ENCODE results near the gene CXADR.
"Not testable (repeated sequence)": the region's sequence is repeated elsewhere in the genome, so short reads cannot be mapped to it uniquely, and the experiment has no call there.

Gene CXADR

GRCh38 chr21:17472182-17472581, 40.7 kb upstream of the CXADR start:
- TF ChIP-seq CTBP1 (IDR thresholded peaks at IDR 0.05; ENCODE audit: borderline replicate concordance) (no peak), ARNT (IDR thresholded peaks at IDR 0.05) (no peak), TARDBP (IDR thresholded peaks at IDR 0.05) (no peak), BHLHE40 (IDR thresholded peaks at IDR 0.05; ENCODE audit: borderline replicate concordance) (no peak), L3MBTL2 (conservative IDR thresholded peaks at IDR 0.05) (no peak), FOXK2 (IDR thresholded peaks at IDR 0.05) (no peak), LEF1 (IDR thresholded peaks at IDR 0.05; ENCODE audit: borderline replicate concordance) (no peak), NFRKB (IDR thresholded peaks at IDR 0.05) (no peak), PKNOX1 (IDR thresholded peaks at IDR 0.05) (no peak), SP1 (IDR thresholded peaks at IDR 0.05) (no peak), HDGF (IDR thresholded peaks at IDR 0.05; ENCODE audit: borderline replicate concordance) (no peak), ELF4 (IDR thresholded peaks at IDR 0.05) (no peak), SUZ12 (IDR thresholded peaks at IDR 0.05) (no peak), ZNF384 (IDR thresholded peaks at IDR 0.05) (no peak), FOXM1 (IDR thresholded peaks at IDR 0.05; ENCODE audit: borderline replicate concordance) (no peak), FOXA1 (IDR thresholded peaks at IDR 0.05) (no peak)
- no peak for DNase-seq (ENCODE audit: extremely low spot score)
- POLR2A ChIA-PET, result no interaction called here
- CTCF ChIA-PET, result interaction anchor here (1.1 kb wide), 1 partner anchor 24 kb away, joined by 3 read pairs; no protein-coding TSS in a partner anchor

GRCh38 chr21:17472592-17473271, 40.1 kb upstream of the CXADR start:
- no peak for TF ChIP-seq FOXM1 (IDR thresholded peaks at IDR 0.05; ENCODE audit: borderline replicate concordance)
- CTCF ChIA-PET, result interaction anchor here (1.1 kb wide), 1 partner anchor 23 kb away, joined by 3 read pairs; no protein-coding TSS in a partner anchor
- POLR2A ChIA-PET, result no interaction called here
- DNase-seq (ENCODE audit: extremely low spot score), result no peak

GRCh38 chr21:17476006-17476405, 36.8 kb upstream of the CXADR start:
- no peak for DNase-seq (ENCODE audit: extremely low spot score)
- no peak for TF ChIP-seq HDGF (IDR thresholded peaks at IDR 0.05; ENCODE audit: borderline replicate concordance)
- TF ChIP-seq SP1 (IDR thresholded peaks at IDR 0.05), result no peak
- no peak for TF ChIP-seq FOXM1 (IDR thresholded peaks at IDR 0.05; ENCODE audit: borderline replicate concordance)
- no peak for TF ChIP-seq LEF1 (IDR thresholded peaks at IDR 0.05; ENCODE audit: borderline replicate concordance)
- no peak for TF ChIP-seq L3MBTL2 (conservative IDR thresholded peaks at IDR 0.05)
- TF ChIP-seq FOXK2 (IDR thresholded peaks at IDR 0.05), result no peak
- no peak for TF ChIP-seq TARDBP (IDR thresholded peaks at IDR 0.05)
- TF ChIP-seq SUZ12 (IDR thresholded peaks at IDR 0.05), result no peak
- no peak for TF ChIP-seq NFRKB (IDR thresholded peaks at IDR 0.05)
- no peak for TF ChIP-seq ZNF384 (IDR thresholded peaks at IDR 0.05)
- TF ChIP-seq ARNT (IDR thresholded peaks at IDR 0.05), result no peak
- TF ChIP-seq PKNOX1 (IDR thresholded peaks at IDR 0.05), result no peak
- no peak for TF ChIP-seq BHLHE40 (IDR thresholded peaks at IDR 0.05; ENCODE audit: borderline replicate concordance)
- TF ChIP-seq ELF4 (IDR thresholded peaks at IDR 0.05), result no peak
- no peak for TF ChIP-seq CTBP1 (IDR thresholded peaks at IDR 0.05; ENCODE audit: borderline replicate concordance)
- TF ChIP-seq FOXA1 (IDR thresholded peaks at IDR 0.05), result no peak
- CTCF ChIA-PET, result no interaction called here
- POLR2A ChIA-PET, result no interaction called here

DNA sequence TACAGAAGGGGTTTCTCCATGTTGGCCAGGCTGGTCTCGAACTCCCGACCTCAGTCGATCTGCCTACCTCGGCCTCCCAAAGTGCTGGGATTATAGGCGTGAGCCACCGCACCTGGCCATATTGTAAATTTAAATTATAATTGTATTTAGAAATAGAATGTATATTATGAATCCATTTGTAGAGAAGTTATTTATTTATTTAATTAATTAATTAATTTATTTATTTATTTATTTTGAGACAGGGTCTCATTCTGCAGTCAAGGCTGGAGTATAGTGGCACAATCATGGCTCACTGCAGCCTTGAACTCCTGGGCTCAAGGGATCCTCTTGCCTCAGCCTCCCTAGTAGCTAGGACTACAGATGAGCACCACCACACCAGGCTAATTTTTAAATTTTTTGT, 34.7 kb upstream of the CXADR start:
- POLR2A ChIA-PET, CTCF ChIA-PET: not testable (repeated sequence)

DNA sequence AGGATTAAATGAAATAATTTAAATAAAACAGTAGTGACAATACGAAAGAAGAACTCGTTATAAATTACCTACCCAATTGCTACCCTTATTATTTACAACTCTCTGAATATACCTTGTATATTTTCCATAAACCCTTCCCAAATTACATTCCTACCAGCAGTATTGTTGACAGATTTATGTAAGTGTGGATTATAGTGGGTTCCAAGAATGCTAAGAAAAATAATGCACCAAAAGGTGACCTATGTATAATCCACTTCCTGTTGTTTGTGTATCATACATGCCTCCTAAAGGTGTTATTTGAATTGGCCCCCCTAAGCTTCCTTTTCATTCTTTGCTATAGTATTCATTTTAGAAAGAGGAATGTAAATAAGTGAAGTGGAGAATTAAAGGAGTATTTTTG, 33.2 kb upstream of the CXADR start:
- no peak for DNase-seq (ENCODE audit: extremely low spot score)
- ChIA-PET CTCF (no interaction called here), POLR2A (no interaction called here)
- TF ChIP-seq FOXM1 (IDR thresholded peaks at IDR 0.05; ENCODE audit: borderline replicate concordance) (no peak), CTBP1 (IDR thresholded peaks at IDR 0.05; ENCODE audit: borderline replicate concordance) (no peak), SUZ12 (IDR thresholded peaks at IDR 0.05) (no peak), PKNOX1 (IDR thresholded peaks at IDR 0.05) (no peak), ELF4 (IDR thresholded peaks at IDR 0.05) (no peak), FOXK2 (IDR thresholded peaks at IDR 0.05) (no peak), BHLHE40 (IDR thresholded peaks at IDR 0.05; ENCODE audit: borderline replicate concordance) (no peak), FOXA1 (IDR thresholded peaks at IDR 0.05) (no peak), NFRKB (IDR thresholded peaks at IDR 0.05) (no peak), HDGF (IDR thresholded peaks at IDR 0.05; ENCODE audit: borderline replicate concordance) (no peak), L3MBTL2 (conservative IDR thresholded peaks at IDR 0.05) (no peak), TARDBP (IDR thresholded peaks at IDR 0.05) (no peak), SP1 (IDR thresholded peaks at IDR 0.05) (no peak), LEF1 (IDR thresholded peaks at IDR 0.05; ENCODE audit: borderline replicate concordance) (no peak), ZNF384 (IDR thresholded peaks at IDR 0.05) (no peak)

More for the DNA sequence above, 34.7 kb upstream of the CXADR start:
- DNase-seq (ENCODE audit: extremely low spot score), result not testable (repeated sequence)

DNA sequence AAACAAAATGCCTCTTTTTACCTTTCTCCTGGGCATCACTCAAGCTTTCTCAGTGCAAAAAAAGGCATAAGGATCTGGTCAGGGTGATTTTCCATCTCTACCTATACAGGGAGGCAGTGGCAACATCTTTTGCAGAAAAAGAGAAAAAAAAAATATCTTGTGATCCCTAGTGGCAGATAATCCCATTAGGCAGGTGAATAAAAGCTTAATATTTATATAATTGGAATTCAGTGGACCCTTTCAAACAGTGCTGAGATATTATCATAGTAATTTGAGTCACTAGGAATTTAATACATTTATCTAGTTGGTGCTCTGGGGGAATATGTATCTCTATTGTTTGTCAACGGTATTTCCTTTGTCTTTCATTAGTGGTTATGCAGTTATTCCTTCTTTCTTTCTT, 29.9 kb upstream of the CXADR start:
- ChIA-PET POLR2A (no interaction called here), CTCF (interaction anchor here (1.4 kb wide), 1 partner anchor 12 kb away, joined by 4 read pairs; no protein-coding TSS in a partner anchor)
- no peak for TF ChIP-seq SP1 (IDR thresholded peaks at IDR 0.05)
- no peak for TF ChIP-seq CTBP1 (IDR thresholded peaks at IDR 0.05; ENCODE audit: borderline replicate concordance)
- no peak for TF ChIP-seq HDGF (IDR thresholded peaks at IDR 0.05; ENCODE audit: borderline replicate concordance)
- no peak for TF ChIP-seq SUZ12 (IDR thresholded peaks at IDR 0.05)
- TF ChIP-seq FOXK2 (IDR thresholded peaks at IDR 0.05), result no peak
- TF ChIP-seq FOXM1 (IDR thresholded peaks at IDR 0.05; ENCODE audit: borderline replicate concordance), result no peak
- TF ChIP-seq NFRKB (IDR thresholded peaks at IDR 0.05), result no peak
- TF ChIP-seq BHLHE40 (IDR thresholded peaks at IDR 0.05; ENCODE audit: borderline replicate concordance), result no peak
- DNase-seq (ENCODE audit: extremely low spot score), result no peak

Data from HEK293T (cell line).